ENCODE results near the gene KCTD12.

DNA sequence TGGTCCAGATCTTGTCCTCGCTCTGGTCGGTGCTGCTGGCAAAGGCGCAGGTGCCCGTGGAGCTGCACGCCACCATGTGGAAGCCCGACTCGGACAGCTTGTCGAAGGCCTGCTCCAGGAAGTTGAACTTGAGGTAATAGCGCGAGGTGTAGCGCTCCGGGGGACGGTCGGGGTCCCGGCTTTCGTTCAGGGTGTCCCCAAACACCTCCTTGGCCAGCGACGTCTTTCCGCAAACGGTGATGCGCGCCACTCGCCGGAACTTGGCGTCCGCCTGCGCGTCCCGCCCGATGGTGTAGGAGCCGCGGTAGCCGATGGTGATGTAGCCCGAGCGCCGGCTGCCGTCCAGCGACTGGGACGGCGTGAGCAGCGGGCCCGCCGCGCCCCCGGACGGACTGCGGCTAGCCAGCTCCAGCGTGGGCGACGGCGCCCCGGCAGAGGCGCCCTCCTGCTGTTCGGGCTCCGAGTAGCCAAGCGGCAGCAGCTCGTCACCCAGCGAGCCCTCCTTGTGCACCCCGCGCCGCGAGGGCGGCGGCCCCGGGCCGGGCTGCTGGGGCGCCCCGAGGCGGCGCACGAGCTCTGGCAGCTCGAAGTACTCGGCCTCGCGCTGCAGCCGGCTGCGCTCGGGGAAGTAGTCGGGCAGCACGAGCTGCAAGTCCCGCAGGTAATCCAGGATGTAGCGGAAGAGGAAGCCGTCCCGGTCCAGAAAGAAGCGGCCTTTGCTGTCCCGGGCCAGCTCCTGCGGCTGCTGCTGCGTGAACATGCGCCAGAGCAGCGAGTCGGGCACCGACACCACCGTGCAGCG, 801 bp downstream of the KCTD12 start:
- TF ChIP-seq GATA2 (IDR thresholded peaks at IDR 0.05; ENCODE audit: low read depth, low read length) (no peak), GATA3 (IDR thresholded peaks at IDR 0.05; ENCODE audit: low read depth, low read length) (no peak)
